Right kidney (tissue), 1 donor: Measurements from ENCODE around the gene CD79A.

Experiments
- DNase-seq: peaks from one replicate; pipeline ENCODE4 v3.0.0-alpha.2; 2016

CD79A gene

DNA sequence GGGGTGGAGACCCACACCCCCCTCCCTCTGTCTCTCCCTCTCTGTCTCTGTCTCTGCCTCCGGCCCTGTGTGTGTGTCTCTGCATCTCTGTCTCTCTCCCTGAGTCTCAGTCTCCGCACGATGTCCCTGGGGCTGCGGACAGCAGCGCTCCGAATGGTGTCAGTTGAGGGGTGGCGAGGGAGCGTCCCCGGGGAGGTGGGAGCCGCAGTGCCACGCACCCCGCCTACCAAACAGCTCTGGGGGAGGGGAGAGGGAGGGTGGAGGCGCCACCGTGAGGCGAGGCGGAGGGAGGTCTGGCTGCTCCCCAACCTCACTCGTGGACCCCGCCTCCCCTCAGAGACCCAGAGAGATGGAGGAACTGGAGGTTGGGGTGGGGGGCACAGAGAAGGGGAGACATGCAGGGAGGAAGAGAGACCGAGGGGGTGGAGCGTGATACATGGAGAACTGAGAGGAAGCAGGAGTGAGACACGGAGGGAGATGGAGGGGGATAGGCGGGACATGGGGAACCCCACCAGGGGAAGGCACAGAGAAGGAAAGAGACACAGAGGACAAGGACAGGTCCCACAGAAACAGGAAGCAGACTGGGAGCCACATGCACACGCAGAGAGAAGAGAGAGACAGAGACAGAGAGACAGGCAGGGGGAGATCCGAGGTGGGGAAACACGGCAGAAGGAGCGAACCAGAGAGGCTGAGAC, 44.0 kb downstream of the CD79A start:
- no peak for DNase-seq

DNA sequence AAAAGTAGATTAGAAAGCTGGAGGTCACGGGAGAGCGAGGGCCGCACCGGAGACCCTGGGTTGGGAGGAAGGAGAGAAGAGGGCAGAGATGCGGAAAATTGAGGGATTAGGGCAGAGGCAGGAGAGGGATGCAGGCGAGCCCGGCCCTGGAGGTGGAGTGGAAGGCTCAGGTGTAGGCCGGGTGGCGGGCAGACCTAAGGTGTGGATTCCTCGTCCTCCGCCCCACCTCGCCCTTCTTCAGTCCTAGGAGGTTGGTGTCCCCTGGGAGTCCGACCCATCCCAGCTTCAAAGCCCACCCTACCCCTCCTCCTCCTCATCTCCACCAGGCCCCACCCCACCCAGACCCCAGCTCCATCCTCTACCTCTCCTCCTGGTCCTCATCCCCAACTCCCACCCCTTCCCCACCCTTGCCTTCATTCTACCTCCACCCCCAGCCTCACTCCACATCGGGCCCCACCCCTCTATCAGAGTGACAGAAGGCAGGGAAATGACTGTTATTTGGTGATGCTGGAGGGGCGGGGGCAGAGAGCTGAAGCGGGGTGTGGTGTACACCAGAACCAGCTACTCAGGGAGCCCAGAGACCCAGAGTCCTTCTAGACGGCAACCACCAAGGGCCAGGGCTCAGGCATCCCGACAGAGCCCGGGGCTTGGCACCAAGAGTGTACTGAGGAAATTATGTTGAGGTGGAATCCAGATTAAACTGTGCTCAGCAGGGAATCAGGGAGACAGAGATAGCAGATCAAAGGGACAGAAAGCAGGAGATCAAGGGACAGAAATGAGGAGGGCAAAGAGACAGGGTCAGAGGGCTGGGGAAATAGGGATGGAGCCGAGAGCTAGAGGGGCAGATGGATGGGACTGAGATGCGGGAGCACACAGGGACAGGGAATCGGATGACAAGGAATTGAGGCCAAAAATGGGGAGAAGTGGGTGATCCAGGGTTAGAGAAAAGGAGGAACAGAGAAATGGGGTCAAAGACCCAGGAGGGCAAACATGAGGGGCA, 44.8 kb downstream of the CD79A start:
- DNase-seq, result no peak

DNA sequence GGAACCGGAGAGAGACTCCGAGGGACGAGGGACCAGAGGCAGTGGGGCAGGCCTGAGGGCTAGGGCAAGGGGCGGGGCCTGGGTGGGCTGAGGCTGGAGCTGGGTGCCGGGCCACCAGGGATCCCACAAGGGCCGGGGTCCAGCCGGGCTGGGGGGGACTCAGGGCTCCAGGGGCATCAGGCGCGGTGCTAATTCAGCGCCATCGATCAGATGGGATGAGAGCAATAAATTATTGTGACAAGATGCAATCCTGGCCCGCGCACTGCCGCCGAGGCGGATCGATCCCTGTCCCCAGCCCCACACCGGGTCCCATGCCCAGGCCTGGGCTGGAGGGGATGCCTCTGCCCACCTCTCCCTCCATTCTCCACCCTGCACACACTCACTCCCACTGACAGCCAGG, 45.5 kb downstream of the CD79A start:
- DNase-seq, result no peak

DNA sequence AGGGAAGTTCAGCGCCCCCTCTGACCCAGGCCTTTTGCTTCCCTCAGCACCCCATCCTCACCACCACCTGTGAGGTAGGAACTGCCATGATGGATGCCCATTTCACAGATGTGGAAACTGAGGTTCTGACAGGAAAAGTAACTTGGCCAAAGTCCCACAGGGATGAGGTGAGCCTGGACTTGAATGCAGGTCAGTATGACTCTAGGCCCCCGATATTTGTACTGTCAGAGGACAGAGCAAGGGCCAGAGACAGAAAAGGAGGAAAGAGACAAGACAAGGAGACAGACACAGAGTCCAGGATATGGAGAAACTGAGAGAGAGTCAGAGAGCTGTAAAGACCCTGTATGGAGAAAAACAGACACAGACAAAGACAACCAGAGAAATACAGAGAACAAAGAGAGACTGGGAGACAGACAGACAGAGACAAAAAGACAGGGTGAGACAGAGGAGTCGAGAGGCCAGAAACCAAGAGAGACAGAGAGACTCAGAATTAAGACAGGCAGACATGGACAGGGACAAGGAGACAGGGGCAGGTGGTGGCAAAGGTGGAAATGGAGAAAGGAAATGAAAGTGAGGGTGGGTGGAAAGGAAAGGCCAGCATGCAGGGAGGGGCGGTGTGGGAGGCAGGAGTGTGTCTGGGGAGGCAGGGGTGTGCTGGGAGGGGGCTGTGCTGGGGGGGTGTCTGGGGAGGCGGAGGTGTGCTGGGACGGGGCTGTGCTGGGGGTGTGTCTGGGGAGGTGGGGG, 46.1 kb downstream of the CD79A start:
- DNase-seq, result no peak

DNA sequence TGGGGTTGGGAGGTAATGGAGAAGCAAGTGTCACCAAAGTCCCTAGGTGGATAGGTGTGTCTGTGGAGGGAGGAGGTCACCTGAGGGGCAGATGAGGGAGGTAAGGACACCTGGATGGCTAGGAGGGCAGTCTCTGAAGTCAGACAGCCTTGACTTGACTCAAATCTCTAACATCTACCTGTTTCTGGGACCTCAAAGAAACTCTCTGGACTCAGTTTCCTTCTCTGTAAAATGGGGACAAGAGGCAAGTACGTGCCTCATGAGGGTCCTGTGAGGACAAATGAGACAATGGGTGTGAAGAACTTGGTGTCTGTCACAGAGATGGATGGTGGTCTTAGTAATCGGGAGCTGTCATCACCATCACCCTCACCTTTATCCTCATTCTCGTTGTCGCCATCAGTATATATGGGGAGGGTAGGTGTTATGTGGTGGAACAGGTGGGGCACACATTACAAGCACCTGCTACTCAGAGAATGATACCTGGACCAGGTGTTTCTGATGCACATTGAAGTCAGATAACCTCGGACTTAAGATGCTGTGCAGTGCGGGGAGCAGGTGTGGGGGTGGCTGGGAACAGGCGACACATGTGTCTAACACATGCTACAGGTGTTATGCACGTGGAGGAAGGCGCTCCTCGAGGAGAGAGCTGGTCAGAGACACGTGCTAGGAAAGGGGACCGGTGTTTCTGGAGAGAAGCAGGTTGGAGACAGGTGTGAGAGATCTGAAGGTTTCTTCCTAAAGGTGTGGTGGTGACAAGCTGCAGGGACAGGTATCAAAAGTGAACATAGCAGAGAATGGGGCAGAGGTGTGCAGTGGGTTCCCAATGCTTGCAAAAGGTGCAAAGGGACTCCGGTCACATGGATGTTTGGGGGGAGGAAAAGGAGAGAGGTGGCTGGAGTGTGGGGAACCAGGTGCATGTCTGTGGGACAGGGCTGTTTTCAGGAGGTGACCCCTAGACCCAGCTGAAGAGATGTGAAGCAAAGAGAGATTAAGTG, 47.4 kb downstream of the CD79A start:
- DNase-seq, result no peak

DNA sequence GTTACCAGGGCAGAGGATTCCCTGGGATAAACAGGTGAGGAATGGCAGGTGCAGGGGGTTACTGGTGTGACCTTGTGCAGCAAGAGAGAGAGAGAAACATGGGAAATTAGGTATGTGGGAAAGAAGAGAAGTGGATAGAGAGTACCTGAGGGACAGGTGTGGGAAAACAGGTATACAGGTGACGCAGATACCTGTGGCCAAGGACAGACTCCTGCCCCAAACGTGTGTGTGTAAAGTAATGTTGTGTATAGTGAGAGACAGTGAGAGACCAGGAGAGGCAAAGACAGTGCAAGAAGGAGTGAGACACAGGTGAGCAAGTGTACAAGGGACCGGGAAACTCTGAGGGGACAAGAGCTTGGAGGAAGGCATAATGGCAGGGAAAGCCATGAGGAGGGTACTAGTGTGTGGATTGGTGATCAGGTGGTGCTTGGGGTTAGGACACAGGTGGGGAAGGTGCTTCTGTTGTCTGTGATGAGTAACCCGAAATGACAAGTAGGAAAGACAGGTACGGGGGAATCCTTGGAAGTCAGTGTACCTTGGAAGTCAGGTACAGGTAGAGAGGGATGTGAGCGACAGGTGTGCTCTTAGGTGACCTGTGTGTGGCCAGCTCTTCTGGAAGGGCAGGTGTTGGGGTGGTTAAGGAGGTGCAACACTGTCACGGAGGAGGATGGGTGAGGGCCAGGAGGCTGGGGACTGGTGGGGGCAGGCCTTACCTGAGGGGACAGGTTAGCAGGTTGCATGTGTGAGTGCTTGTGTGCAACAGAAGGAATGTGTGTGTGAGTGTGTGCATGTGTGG, 48.3 kb downstream of the CD79A start:
- no peak for DNase-seq

DNA sequence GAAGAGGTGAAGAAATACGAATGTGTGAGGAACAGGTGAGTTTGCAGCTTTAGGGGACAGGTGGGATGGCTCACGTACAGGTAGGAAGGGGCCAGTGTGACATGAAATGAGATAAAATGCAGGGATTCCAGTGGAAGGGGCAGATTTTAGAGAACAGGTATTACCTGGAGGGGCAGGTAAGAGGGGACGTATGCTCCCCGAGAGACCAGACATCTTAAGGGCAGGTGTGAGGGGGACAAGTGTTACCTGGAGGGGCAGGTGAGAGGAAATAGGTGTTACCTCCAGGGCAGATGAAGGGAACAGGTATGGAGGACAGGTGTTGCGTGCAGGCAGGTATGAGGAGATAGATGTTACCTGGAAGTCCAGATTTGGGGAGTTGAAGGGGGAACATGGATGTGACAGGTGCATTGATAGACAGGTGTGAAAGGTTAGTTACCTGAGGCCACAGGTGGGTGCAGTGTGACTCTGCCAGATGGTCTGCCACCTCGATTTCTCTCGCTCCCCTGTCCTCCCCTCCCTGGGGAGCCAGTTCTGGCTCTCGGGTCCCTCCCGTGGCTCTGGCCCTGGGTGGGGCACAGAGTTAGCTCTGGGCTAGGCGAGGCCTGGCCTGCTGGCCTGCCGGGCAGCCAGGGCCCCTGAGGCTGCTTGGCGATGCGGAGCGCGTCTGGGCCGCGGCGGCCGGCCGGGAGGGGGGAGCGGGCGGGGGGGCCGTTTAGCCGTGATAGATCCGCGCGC, 49.1 kb downstream of the CD79A start:
- no peak for DNase-seq

DNA sequence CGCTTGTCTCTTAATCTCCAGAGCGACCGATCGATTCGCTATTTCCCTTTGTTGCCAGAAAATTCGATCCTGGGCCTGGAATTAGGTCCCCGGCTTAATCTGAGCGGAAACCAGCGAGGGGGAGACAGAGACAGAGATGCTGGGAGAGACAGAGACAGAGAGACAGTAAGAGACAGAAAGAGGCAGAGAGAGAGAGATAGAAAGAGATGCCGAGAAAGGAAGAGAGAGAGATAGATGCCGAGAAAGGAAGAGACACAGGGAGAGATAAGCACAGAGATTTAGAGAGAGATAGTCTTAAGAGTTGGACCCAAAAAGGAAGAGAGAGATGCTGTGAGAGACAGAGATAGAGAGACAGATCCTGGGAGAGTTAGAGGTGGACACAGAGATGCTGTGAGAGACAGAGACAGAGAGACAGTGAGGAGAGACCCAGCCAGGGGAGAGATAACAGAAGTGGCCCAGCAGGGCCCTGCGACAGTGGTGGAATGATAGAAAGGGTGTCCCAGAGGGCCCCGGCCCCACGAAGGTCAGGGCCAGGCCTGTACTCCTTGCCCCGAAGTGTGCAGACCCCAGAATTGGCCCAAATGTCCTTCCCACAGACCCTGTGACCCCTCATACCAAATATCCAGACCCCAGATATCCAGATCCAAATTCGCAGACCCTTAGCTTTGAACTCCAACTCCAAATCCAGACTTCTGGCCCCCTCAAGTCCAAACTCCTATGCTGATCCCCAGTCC, 49.9 kb downstream of the CD79A start:
- DNase-seq, result no peak

DNA sequence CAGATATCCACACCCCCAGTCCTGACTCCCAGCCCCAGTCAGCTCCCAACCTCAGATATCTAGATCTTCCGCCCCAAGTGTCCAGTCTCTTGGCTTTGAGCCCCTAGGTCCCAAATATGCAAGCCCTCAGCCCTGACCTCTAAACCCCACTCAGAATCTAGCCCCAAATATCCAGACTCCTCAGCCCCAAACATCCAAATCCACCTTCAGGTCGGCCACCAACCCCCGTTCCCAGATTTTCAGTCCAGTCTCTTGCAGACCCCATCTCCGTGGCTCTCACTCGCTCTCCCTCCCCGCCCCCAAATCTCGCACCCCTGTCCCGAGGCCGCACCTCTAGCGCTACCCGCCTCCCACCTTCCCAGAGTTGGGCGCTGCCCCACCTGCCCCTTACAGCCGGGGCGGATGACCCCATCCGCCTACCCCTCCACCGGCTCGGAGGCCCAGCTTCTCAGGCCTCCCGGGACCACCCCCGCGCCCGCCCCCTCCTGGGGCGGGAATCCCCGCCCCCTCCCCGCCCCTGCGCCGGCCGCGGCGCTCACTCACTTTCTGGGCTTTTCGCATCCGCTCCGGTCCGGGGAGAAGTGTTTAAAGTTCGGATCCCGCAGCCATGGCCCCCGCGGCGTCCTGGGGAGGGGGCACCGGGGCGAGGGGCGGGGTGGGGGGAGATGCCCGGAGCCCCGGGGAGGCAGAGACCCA, 50.6 kb downstream of the CD79A start:
- DNase-seq, result no peak

DNA sequence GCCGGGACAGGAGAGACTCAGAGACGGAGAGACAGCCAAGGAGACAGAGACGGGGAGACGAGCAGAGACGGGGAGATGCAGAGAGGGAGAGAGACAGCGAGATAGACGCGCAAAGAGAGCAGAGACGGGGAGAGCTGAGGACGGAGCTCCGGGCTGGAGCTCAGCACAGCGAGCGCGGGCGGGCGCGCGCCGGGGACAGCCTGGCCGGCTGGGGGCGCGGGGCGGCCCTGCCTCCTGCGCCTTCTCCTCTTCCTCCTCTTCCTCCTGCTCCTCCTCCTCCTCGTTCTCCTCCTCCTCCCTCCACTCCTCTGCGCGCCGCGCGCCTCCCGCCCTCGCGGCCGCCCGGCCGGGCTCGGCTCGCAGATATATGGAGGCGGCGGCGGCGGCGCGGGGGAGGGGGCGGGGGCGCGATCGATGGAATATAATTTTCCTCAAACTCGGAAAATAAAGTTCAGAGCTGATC, 51.2 kb downstream of the CD79A start, which contains the start of gene ERFL:
ERFL (minus strand) TSS at position 229 of the 463 bp plus-strand sequence. CDS start 15,530 bp downstream, outside the sequence.
- DNase-seq, result peak; percentile 61

DNA sequence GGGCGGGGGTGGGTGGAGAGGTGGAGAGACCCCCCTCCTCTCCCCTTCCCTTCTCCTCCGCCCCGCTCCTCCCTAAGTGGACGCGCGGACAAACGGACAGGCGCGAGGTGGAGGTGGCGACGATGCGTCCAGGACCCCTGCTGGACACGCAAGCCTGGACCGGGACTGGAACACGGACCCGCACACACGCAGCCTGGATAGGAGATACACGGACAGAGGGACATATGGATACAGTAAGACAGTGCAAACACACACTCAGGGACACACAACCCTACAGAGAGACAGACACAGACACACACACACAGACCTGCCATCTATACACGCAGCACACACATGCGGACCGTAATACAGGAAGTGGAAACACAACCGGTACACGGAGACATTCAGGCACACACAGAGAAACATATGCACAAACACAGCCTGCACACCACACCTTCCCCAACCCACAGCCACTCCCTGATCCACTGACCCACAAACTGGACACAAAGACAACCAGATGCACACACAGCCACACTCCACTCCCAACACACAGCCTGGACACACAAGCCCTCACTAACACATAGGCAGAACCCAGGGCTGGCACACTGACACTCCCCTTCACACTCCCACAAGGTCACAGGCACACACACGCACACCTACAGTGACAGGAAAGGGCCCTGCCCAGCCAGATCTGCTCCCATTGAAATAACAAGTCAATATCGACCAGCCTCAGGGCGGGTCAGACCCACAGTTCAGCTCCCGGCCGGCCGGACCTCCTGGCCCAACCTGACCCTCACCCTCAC, 51.9 kb downstream of the CD79A start:
- DNase-seq, result no peak

DNA sequence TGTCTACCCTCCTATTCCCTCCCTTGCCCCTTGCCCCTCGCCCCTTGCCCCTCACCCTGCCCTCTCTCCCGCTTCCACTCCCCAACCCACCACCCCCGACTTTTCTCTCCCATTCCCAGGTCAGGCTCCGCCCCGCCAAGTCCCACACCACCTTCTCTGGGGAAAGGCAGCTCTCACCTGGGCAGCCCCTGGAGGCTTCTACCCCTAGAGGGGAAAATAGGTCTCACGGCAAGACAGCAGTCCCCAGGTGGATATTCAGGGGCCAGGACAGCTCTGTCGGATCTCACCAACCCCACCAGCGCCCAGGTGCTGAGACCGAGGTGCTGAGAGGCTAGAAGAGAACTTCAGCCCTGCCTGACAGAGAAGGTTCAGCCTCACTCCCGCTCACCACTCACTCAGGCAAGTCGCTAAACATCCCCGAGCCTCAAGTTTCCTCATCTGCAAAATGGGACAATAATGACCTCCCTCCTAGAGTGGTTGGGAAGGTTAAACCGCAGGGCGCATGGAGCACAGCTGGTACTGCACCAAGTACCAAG, 52.5 kb downstream of the CD79A start:
- no peak for DNase-seq

DNA sequence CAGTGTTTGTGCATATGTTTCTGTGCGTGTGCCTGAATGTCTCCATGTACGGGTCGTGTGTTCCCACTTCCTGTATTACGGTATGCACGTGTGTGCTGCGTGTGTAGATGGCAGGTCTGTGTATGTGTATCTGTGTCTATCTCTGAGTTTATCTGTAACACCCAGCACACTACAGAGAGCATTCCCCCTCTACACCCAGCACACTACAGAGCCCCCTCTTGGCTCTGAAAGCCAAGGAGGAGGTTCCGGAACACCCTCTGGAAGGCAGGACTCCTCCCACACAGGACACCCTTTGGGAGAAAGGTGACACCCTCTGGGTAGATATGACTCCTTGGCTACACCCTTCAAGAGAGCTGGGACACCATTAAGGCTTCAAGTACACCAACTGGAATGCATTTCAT, 53.2 kb downstream of the CD79A start:
- no peak for DNase-seq
